OCI-LY1 (cell line): ENCODE data around the gene PRPF31.

Experiments
- CTCF ChIP-seq: fragments of 200-600 bp; sonication (generic), shearing (Covaris generic); IDR thresholded peaks from 2 replicates; pipeline ENCODE4 v1.5.1; 2017; ENCODE audit warnings: mild to moderate bottlenecking, antibody characterized with exemption, low read length, moderate library complexity, mixed read lengths
- EZH2 ChIP-seq: fragments of 200-600 bp; sonication (generic), shearing (Covaris generic); IDR thresholded peaks from 2 replicates; pipeline ENCODE4 v1.8.0; 2017; ENCODE audit warnings: borderline replicate concordance, mixed run types, mild to moderate bottlenecking, antibody characterized with exemption, low read length, moderate library complexity, mixed read lengths

GRCh38 chr19:54128441-54128725, 12.8 kb downstream of the PRPF31 start:
- TF ChIP-seq CTCF: no peak
- no peak for TF ChIP-seq EZH2
